HG03457 (cell line): Measurements from ENCODE around the gene PRPF38A.

Source experiments
- ATAC-seq: cut with Tn5 transposase; IDR thresholded peaks from one replicate; pipeline ENCODE4 v1.9.1; 2021; ENCODE audit warnings: moderate number of reproducible peaks; ENCODE audit not compliant: unreplicated experiment

The PRPF38A gene

DNA sequence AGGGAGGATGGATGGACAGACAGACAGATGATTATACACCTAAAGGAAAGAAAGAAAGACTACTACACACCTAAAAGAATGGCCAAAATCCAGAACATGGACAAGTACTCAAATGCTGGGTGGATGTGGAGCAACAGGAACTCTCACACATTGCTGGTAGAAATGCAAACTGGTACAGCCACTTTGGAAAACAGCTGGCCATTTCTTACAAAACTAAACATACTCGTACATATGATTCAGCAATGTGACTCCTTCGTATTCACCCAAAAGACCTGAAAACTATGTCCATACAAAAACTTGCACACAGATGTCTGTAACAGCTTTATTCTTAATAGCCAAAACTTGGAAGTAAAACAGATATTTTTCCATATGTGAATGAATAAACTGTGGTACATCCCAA, 51.3 kb downstream of the PRPF38A start:
- ATAC-seq, result no peak

DNA sequence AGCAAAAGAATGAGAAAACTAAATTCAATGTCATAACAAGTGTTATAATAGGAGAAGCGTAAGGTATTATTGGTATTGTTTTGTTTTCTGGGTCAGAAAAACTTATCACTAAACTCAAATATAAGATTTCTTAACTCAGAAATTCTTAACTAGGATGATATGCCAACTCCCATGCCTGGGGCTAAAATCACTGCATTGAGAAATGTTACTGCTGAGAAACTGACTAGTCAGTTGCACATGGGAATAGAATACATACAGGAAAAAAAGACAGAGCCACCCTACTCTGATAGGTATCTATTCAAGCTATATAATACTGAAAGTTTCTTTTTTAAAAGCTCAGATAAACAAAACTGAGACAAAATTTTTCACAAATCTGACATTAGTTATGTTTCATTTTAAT, 56.3 kb downstream of the PRPF38A start:
- no peak for ATAC-seq

DNA sequence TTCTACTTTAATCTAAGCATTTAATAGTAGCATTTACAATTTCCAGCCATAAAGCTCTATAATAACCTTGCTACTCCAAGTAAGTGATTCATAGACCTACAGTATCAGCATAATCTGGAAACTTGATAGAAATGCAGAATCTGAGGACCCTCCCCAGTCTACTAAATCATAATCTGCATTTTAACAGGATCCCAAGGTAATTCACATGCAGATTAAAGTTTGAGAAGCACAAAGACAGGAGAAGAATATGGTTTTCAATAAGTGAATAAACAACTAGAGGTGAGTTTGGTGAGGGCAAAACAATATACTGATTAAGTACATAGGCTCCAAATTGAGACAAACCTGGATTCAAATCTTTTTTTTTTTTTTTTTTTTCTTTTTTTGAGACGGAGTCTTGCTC, 57.4 kb downstream of the PRPF38A start:
- ATAC-seq, result no peak

DNA sequence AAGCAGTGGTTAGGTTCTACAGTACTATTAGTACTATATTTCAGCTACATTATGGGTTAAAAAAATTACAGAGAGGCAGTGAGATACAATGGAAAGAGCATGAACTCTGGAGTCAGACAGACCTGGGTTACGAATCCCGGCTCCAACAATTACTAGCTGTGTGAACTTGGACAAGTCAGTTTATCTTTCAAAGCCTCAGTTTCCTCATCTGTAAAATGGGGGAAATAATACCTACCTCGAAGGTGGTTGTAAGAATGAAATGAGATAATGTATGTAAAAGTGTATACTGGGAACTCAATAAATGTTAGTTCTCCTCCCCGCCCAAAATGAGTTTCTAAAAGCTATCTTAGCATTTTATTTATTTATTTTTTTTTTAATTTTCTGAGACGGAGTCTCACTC, 59.5 kb downstream of the PRPF38A start:
- ATAC-seq, result no peak

DNA sequence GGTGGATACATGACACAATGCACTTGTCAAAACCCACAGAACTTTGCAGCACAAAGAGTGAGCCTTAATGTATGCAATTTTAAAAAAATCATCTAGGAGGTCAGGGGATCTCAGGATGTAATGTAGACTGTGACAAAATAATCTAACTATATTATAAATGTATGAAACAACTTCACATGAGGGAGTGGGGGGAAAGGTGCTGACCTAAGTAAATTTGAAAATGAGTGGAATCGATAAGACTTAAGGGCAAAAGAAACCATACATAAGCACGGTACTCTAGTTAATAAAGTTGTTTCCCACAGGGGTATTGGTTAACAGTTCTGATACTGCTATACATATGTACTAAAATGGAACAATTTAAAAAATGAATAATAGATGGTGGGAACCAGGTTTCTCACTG, 64.7 kb downstream of the PRPF38A start:
- ATAC-seq, result no peak
